Activated CD8-positive, alpha-beta memory T cell treated with anti-CD3 and anti-CD28 coated beads, Interleukin-2, amount 10 ng/mL, durations not matched to agents 7 days and 5 days (primary cell): ENCODE measurements around the gene DHX38. TPM values are rescaled to one million over a fixed set of nuclear protein-coding genes. Genes with fewer than 3 reads are reported as not detected.

ENCODE experiments used
- ATAC-seq: fragments of 150-1000 bp; cut with Tn5 transposase; one replicate; pipeline ENCODE4 v1.10.0; 2021; ENCODE audit warnings: moderate library complexity
- CTCF ChIA-PET: fragments of 350-600 bp; sonication (Branson Sonifier 250); formaldehyde crosslinking; loops from one replicate; lab custom pipeline; 2021; ENCODE audit warnings: antibody characterized with exemption; lab: Charles Lee
- DNase-seq: peaks from one replicate; pipeline ENCODE4 v3.0.0-alpha.2; 2020
- H3K27ac Mint-ChIP-seq: one replicate; pipeline ENCODE4 v1.8.0; 2021; ENCODE audit warnings: mild to moderate bottlenecking, mixed read lengths
- H3K27me3 Mint-ChIP-seq: one replicate; pipeline ENCODE4 v1.8.0; 2021; ENCODE audit warnings: mixed read lengths
- H3K36me3 Mint-ChIP-seq: one replicate; pipeline ENCODE4 v1.8.0; 2021; ENCODE audit warnings: mild to moderate bottlenecking, mixed read lengths
- H3K4me1 Mint-ChIP-seq: one replicate; pipeline ENCODE4 v1.8.0; 2021; ENCODE audit warnings: mixed read lengths
- H3K4me3 Mint-ChIP-seq: one replicate; pipeline ENCODE4 v1.8.0; 2021; ENCODE audit warnings: mild to moderate bottlenecking, moderate library complexity, mixed read lengths
- H3K9me3 Mint-ChIP-seq: one replicate; pipeline ENCODE4 v1.8.0; 2022; ENCODE audit warnings: low read depth, mixed read lengths
- total RNA-seq, 2 experiments: library from RNA; stranded (reverse); gene quantifications; one replicate each; pipeline ENCODE4 v1.2.3, GENCODE V29; 2021

DHX38 gene
- total RNA-seq, 2 experiments from 2014 or later = 78.1 to 85.7 TPM

GRCh38 chr16:72098936-72099335 lies 5.3 kb downstream of the DHX38 start:
- ATAC-seq (no peak), DNase-seq (no peak)
- Mint-ChIP-seq H3K27ac (no peak overlapping the region), H3K36me3 (peaks cover 43% of the 10 kb centered on the region), H3K27me3 (no peaks in the 10 kb centered on the region), H3K4me3 (no peak overlapping the region), H3K9me3 (no peaks in the 10 kb centered on the region), H3K4me1 (peaks cover 15% of the 10 kb centered on the region)
- CTCF ChIA-PET = interaction anchor here (2.0 kb wide), 1 partner anchor 32 kb away, joined by 6 read pairs; no protein-coding TSS in a partner anchor

- Mint-ChIP-seq H3K4me1 (peaks cover 15% of the 10 kb centered on the region), H3K9me3 (no peaks in the 10 kb centered on the region), H3K27ac (no peak overlapping the region), H3K36me3 (peaks cover 47% of the 10 kb centered on the region), H3K4me3 (no peak overlapping the region), H3K27me3 (no peaks in the 10 kb centered on the region)
- DNase-seq (peak; percentile 67), ATAC-seq (peak; percentile 88)
- CTCF ChIA-PET = interaction anchor here (1.3 to 2.0 kb wide), 3 partner anchors 9 to 33 kb away, joined by 3 to 6 read pairs (median 5); no protein-coding TSS in a partner anchor
These were observed 5.8 kb downstream of the DHX38 start for GRCh38 chr16:72099377-72099818.

- DNase-seq (no peak), ATAC-seq (no peak)
- Mint-ChIP-seq H3K36me3 (peaks cover 55% of the 10 kb centered on the region), H3K9me3 (no peaks in the 10 kb centered on the region), H3K27me3 (no peaks in the 10 kb centered on the region), H3K4me1 (peaks cover 4% of the 10 kb centered on the region), H3K4me3 (no peak overlapping the region), H3K27ac (no peak overlapping the region)
- CTCF ChIA-PET = no interaction called here
These were observed 7.5 kb downstream of the DHX38 start for GRCh38 chr16:72101195-72101594.

- no peaks in the 10 kb centered on the region for H3K27me3 Mint-ChIP-seq
- no peak overlapping the region for H3K27ac Mint-ChIP-seq
- DNase-seq (no peak), ATAC-seq (no peak)
- H3K4me1 Mint-ChIP-seq = no peaks in the 10 kb centered on the region
- CTCF ChIA-PET = interaction anchor here (1.2 kb wide), 1 partner anchor 20 kb away, joined by 3 read pairs; no protein-coding TSS in a partner anchor
- peaks cover 60% of the 10 kb centered on the region for H3K36me3 Mint-ChIP-seq
- H3K4me3 Mint-ChIP-seq = no peak overlapping the region
- no peaks in the 10 kb centered on the region for H3K9me3 Mint-ChIP-seq
These were observed 11.3 kb downstream of the DHX38 start for GRCh38 chr16:72104905-72105304.

- no peak overlapping the region for H3K4me3 Mint-ChIP-seq
- CTCF ChIA-PET = interaction anchor here (1.2 kb wide), 1 partner anchor 19 kb away, joined by 3 read pairs; no protein-coding TSS in a partner anchor
- no peaks in the 10 kb centered on the region for H3K27me3 Mint-ChIP-seq
- peaks cover 60% of the 10 kb centered on the region for H3K36me3 Mint-ChIP-seq
- DNase-seq (no peak), ATAC-seq (no peak)
- H3K4me1 Mint-ChIP-seq = no peaks in the 10 kb centered on the region
- no peak overlapping the region for H3K27ac Mint-ChIP-seq
- H3K9me3 Mint-ChIP-seq = no peaks in the 10 kb centered on the region
These were observed 12.3 kb downstream of the DHX38 start for GRCh38 chr16:72105978-72106377.

GRCh38 chr16:72107371-72107770 lies 13.7 kb downstream of the DHX38 start:
- Mint-ChIP-seq H3K27ac (no peak overlapping the region), H3K27me3 (no peaks in the 10 kb centered on the region), H3K4me1 (no peaks in the 10 kb centered on the region), H3K4me3 (no peak overlapping the region), H3K36me3 (peaks cover 63% of the 10 kb centered on the region), H3K9me3 (no peaks in the 10 kb centered on the region)
- CTCF ChIA-PET = no interaction called here
- DNase-seq = no peak
- ATAC-seq = no peak

GRCh38 chr16:72108353-72109102 lies 14.9 kb downstream of the DHX38 start:
- Mint-ChIP-seq H3K36me3 (peaks cover 62% of the 10 kb centered on the region), H3K9me3 (no peaks in the 10 kb centered on the region), H3K4me3 (no peak overlapping the region), H3K27ac (no peak overlapping the region), H3K4me1 (no peaks in the 10 kb centered on the region), H3K27me3 (no peaks in the 10 kb centered on the region)
- DNase-seq (no peak), ATAC-seq (no peak)
- CTCF ChIA-PET = no interaction called here

GRCh38 chr16:72109300-72109699 lies 15.7 kb downstream of the DHX38 start:
- Mint-ChIP-seq H3K9me3 (no peaks in the 10 kb centered on the region), H3K36me3 (peaks cover 56% of the 10 kb centered on the region), H3K4me3 (no peak overlapping the region), H3K27me3 (no peaks in the 10 kb centered on the region), H3K4me1 (no peaks in the 10 kb centered on the region), H3K27ac (no peak overlapping the region)
- DNase-seq = no peak
- ATAC-seq = no peak
- CTCF ChIA-PET = no interaction called here

GRCh38 chr16:72109966-72110530 lies 16.4 kb downstream of the DHX38 start:
- DNase-seq (no peak), ATAC-seq (no peak)
- Mint-ChIP-seq H3K4me3 (no peak overlapping the region), H3K4me1 (no peaks in the 10 kb centered on the region), H3K27ac (no peak overlapping the region), H3K36me3 (peaks cover 54% of the 10 kb centered on the region), H3K9me3 (no peaks in the 10 kb centered on the region), H3K27me3 (no peaks in the 10 kb centered on the region)
- CTCF ChIA-PET = no interaction called here

- CTCF ChIA-PET = interaction anchor here (1.2 kb wide), 1 partner anchor 14 kb away, joined by 4 read pairs; no protein-coding TSS in a partner anchor
- ATAC-seq = no peak
These were observed 17.3 kb downstream of the DHX38 start for GRCh38 chr16:72110662-72111615.

DNA sequence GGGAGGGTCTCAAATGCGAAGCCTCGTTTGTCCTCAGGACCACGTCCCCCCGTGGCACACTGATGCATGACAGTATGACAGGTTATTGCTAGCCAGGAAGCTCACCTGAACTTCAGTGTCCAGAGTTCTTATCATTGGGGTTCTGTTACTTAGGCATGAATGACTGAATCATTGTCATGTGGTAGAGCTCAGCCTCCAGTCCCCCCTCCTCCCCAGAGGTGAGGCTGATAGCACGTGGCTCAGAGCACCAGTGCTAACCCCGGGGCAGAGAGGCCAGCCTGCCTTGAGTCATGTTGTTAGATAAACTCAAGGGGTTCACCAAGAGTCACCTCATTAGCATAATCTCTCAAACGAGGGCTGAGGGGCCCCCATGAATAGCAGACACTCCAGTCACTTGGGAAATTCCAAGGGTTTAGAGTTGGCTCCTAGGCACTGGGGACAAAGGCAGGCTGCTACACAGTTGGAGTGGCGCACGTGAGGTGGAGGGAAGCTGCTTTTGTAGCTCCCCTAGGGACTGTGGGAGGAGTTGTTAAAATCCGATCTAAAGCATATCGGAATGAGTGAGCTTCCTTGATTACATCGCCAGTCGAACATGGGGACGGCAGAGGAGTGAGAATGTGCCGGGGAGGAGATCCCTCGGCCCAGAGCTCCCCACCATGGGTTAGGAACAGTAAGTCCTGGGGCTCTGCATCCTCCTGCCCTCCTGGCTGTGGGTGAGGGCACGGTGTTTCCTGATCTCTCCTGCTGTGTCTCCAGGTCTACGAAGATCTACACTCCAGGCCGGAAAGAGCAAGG lies 18.2 kb downstream of the DHX38 start:
- DNase-seq (no peak), ATAC-seq (no peak)
- H3K27ac Mint-ChIP-seq = no peak overlapping the region
- CTCF ChIA-PET = interaction anchor here (1.2 kb wide), 1 partner anchor 13 kb away, joined by 4 read pairs; no protein-coding TSS in a partner anchor
- H3K36me3 Mint-ChIP-seq = peaks cover 42% of the 10 kb centered on the region
- H3K9me3 Mint-ChIP-seq = no peaks in the 10 kb centered on the region
- no peaks in the 10 kb centered on the region for H3K4me1 Mint-ChIP-seq
- no peak overlapping the region for H3K4me3 Mint-ChIP-seq
- no peaks in the 10 kb centered on the region for H3K27me3 Mint-ChIP-seq

More at GRCh38 chr16:72110662-72111615, 17.3 kb downstream of the DHX38 start:
- Mint-ChIP-seq H3K27ac (no peak overlapping the region), H3K9me3 (no peaks in the 10 kb centered on the region), H3K27me3 (no peaks in the 10 kb centered on the region), H3K36me3 (peaks cover 47% of the 10 kb centered on the region), H3K4me3 (no peak overlapping the region), H3K4me1 (no peaks in the 10 kb centered on the region)
- DNase-seq = no peak

- peaks cover 37% of the 10 kb centered on the region for H3K36me3 Mint-ChIP-seq
- H3K27me3 Mint-ChIP-seq = no peaks in the 10 kb centered on the region
- H3K4me1 Mint-ChIP-seq = no peaks in the 10 kb centered on the region
- H3K4me3 Mint-ChIP-seq = no peak overlapping the region
- ATAC-seq (no peak), DNase-seq (no peak)
- H3K9me3 Mint-ChIP-seq = no peaks in the 10 kb centered on the region
- CTCF ChIA-PET = interaction anchor here (1.2 kb wide), 1 partner anchor 12 kb away, joined by 4 read pairs; no protein-coding TSS in a partner anchor
- H3K27ac Mint-ChIP-seq = no peak overlapping the region
These were observed 18.8 kb downstream of the DHX38 start for GRCh38 chr16:72112452-72112792.
